ENCODE measurements around the gene SKOR1. TPM values are rescaled to one million over a fixed set of nuclear protein-coding genes. Genes with fewer than 3 reads are reported as not detected.

SKOR1 gene
- total RNA-seq, 4 donors from 2014 or later, result 1.1 to 2.3 (median 1.5) TPM

- Histone ChIP-seq H3K4me3 (no peak overlapping the region), H3K27me3 (no peaks in the 10 kb centered on the region), H3K27ac (no peak overlapping the region), H3K4me1 (no peaks in the 10 kb centered on the region), H3K36me3 (no peaks in the 10 kb centered on the region), H3K9me3 (no peaks in the 10 kb centered on the region)
- no peak for DNase-seq (ENCODE audit: low spot score in 2 of 2)
- TF ChIP-seq POLR2A (IDR thresholded peaks at IDR 0.05) (no peak), POLR2AphosphoS5 (IDR thresholded peaks at IDR 0.05) (no peak)
- WGBS, result 71% methylated on average over 3 of the region's 3 CpGs
These were observed 27.1 kb downstream of the SKOR1 start for GRCh38 chr15:67852418-67852817.

- no peak overlapping the region for H3K27ac ChIP-seq
- DNase-seq (ENCODE audit: low spot score in 2 of 2), result no peak
- H3K27me3 ChIP-seq, result no peaks in the 10 kb centered on the region
- no peaks in the 10 kb centered on the region for H3K9me3 ChIP-seq
- no peaks in the 10 kb centered on the region for H3K36me3 ChIP-seq
- TF ChIP-seq CTCF (IDR thresholded peaks at IDR 0.05) (no peak), POLR2AphosphoS5 (IDR thresholded peaks at IDR 0.05) (no peak), POLR2A (IDR thresholded peaks at IDR 0.05) (no peak), EP300 (IDR thresholded peaks at IDR 0.05) (no peak)
- no peaks in the 10 kb centered on the region for H3K4me1 ChIP-seq
- H3K4me3 ChIP-seq, result no peak overlapping the region
- WGBS, result 69% methylated on average over 3 of the region's 3 CpGs
These were observed 28.1 kb downstream of the SKOR1 start for GRCh38 chr15:67853454-67853853.

- no peaks in the 10 kb centered on the region for H3K9me3 ChIP-seq
- H3K27ac ChIP-seq, result no peak overlapping the region
- 100% methylated on average over 1 of the region's 1 CpG for WGBS
- H3K4me3 ChIP-seq, result no peak overlapping the region
- H3K4me1 ChIP-seq, result no peaks in the 10 kb centered on the region
- no peaks in the 10 kb centered on the region for H3K36me3 ChIP-seq
- no peak for TF ChIP-seq EP300 (IDR thresholded peaks at IDR 0.05)
- TF ChIP-seq POLR2A (IDR thresholded peaks at IDR 0.05), result no peak
- TF ChIP-seq CTCF (IDR thresholded peaks at IDR 0.05), result no peak
- no peak for TF ChIP-seq POLR2AphosphoS5 (IDR thresholded peaks at IDR 0.05)
- peak in 1 of 2 donors; percentile 35 for DNase-seq (ENCODE audit: low spot score in 2 of 2)
- H3K27me3 ChIP-seq, result no peaks in the 10 kb centered on the region
These were observed 29.0 kb downstream of the SKOR1 start for GRCh38 chr15:67854358-67854757.

GRCh38 chr15:67855842-67856241 is 30.5 kb downstream of the SKOR1 start:
- no peaks in the 10 kb centered on the region for H3K27me3 ChIP-seq
- H3K4me3 ChIP-seq, result no peak overlapping the region
- DNase-seq (ENCODE audit: low spot score in 2 of 2), result no peak
- H3K36me3 ChIP-seq, result no peaks in the 10 kb centered on the region
- H3K9me3 ChIP-seq, result no peaks in the 10 kb centered on the region
- no peaks in the 10 kb centered on the region for H3K4me1 ChIP-seq
- H3K27ac ChIP-seq, result no peak overlapping the region
- 67% methylated on average over 3 of the region's 3 CpGs for WGBS
- no peak for TF ChIP-seq POLR2A (IDR thresholded peaks at IDR 0.05)
- TF ChIP-seq POLR2AphosphoS5 (IDR thresholded peaks at IDR 0.05), result no peak
- TF ChIP-seq CTCF (IDR thresholded peaks at IDR 0.05), result no peak
- no peak for TF ChIP-seq EP300 (IDR thresholded peaks at IDR 0.05)

GRCh38 chr15:67857220-67857619 is 31.9 kb downstream of the SKOR1 start:
- no peak overlapping the region for H3K4me3 ChIP-seq
- peak in 1 of 2 donors; percentile 20 for DNase-seq (ENCODE audit: low spot score in 2 of 2)
- 86% methylated on average over 3 of the region's 3 CpGs for WGBS

More at GRCh38 chr15:67857220-67857619, 31.9 kb downstream of the SKOR1 start:
- H3K4me1 ChIP-seq, result no peaks in the 10 kb centered on the region
- H3K27me3 ChIP-seq, result no peaks in the 10 kb centered on the region
- H3K36me3 ChIP-seq, result no peaks in the 10 kb centered on the region
- H3K9me3 ChIP-seq, result no peaks in the 10 kb centered on the region
- TF ChIP-seq CTCF (IDR thresholded peaks at IDR 0.05), result no peak
- no peak for TF ChIP-seq POLR2AphosphoS5 (IDR thresholded peaks at IDR 0.05)
- no peak for TF ChIP-seq POLR2A (IDR thresholded peaks at IDR 0.05)
- TF ChIP-seq EP300 (IDR thresholded peaks at IDR 0.05), result no peak
- H3K27ac ChIP-seq, result no peak overlapping the region

Data from suprapubic skin (tissue), 4 donors.